ENCODE measurements around the gene C19orf53. TPM values are rescaled to one million over a fixed set of nuclear protein-coding genes. Genes with fewer than 3 reads are reported as not detected.
A peak's percentile ranks its signal among the peaks of the same experiment; 100 is the strongest.

The C19orf53 gene
- total RNA-seq, 4 donors from 2014 or later: 158 to 283 (median 222) TPM

DNA sequence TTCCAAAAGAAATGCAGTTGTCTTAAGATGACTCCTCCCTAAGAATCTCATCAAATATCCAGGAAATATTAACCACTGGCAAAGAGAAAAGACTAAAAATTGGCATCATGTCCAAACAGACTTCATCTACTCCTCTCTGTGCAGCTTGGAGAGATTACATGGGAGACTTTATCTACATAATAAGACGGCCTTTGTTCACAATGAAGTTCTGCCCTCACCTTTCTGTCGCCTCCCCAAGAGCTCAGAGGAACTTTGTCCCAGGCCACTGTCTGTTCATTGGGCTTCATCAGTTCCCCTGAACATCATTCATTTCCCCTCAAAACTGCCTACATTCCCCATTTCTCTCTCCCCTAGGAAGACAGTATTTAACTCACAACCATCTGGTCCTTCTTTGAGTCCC, 32.4 kb upstream of the C19orf53 start:
- Histone ChIP-seq H3K27me3 (no peaks in the 10 kb centered on the region), H3K4me1 (no peaks in the 10 kb centered on the region), H3K27ac (no peak overlapping the region), H3K4me3 (no peak overlapping the region), H3K9me3 (no peaks in the 10 kb centered on the region), H3K36me3 (no peaks in the 10 kb centered on the region)
- intact Hi-C loops (cut with DNase I; ENCODE audit: low total_unique reads): no loop called here
- in situ Hi-C loops (cut with MboI; ENCODE audit: low sequenced_read_pairs in 4 of 4): no loop called here
- TF ChIP-seq POLR2A (IDR thresholded peaks at IDR 0.05) (no peak), CTCF (IDR thresholded peaks at IDR 0.05 in 4 of 5, conservative IDR thresholded peaks at IDR 0.05 in 1 of 5) (no peak)
- DNase-seq (no peak), ATAC-seq (no peak)

- no peaks in the 10 kb centered on the region for H3K9me3 ChIP-seq
- H3K36me3 ChIP-seq: no peaks in the 10 kb centered on the region
- TF ChIP-seq CTCF (IDR thresholded peaks at IDR 0.05 in 4 of 5, conservative IDR thresholded peaks at IDR 0.05 in 1 of 5): no peak
- TF ChIP-seq POLR2A (IDR thresholded peaks at IDR 0.05): no peak
- no peak for ATAC-seq
- intact Hi-C loops (cut with DNase I; ENCODE audit: low total_unique reads) (no loop called here), in situ Hi-C loops (cut with MboI; ENCODE audit: low sequenced_read_pairs in 4 of 4) (no loop called here)
- H3K4me3 ChIP-seq: no peak overlapping the region
- no peak for DNase-seq
- H3K27me3 ChIP-seq: no peaks in the 10 kb centered on the region
- no peak overlapping the region for H3K27ac ChIP-seq
- H3K4me1 ChIP-seq: peaks cover 0 to 3% of the 10 kb centered on the region in 2 donors
Measured at GRCh38 chr19:13742756-13743155, 31.5 kb upstream of the C19orf53 start.

DNA sequence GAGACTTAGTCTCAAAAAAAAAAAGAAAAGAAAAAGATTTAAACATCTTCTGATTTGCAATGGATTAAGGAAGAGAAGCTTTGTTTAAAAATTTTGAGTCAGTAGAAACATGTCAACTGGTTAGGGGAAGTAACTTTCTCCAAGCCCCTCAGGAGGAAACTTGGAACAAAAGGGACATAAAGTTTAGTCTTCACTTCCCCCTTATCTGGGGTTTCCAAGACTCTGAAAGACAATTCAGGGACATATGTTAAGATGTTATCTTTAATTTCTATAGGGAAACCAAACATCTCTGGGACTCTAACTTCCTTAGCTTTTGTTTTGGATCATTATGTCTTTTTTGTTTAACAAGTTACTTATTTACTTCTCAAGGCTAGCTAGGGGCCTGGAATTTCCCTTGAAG, 30.1 kb upstream of the C19orf53 start:
- DNase-seq (no peak), ATAC-seq (no peak)
- intact Hi-C loops (cut with DNase I; ENCODE audit: low total_unique reads): no loop called here
- Histone ChIP-seq H3K9me3 (no peaks in the 10 kb centered on the region), H3K27me3 (no peaks in the 10 kb centered on the region), H3K4me1 (peaks cover 11 to 13% of the 10 kb centered on the region in 2 donors), H3K4me3 (no peak overlapping the region), H3K36me3 (no peaks in the 10 kb centered on the region), H3K27ac (no peak overlapping the region)
- TF ChIP-seq CTCF (IDR thresholded peaks at IDR 0.05 in 4 of 5, conservative IDR thresholded peaks at IDR 0.05 in 1 of 5) (no peak), POLR2A (IDR thresholded peaks at IDR 0.05) (no peak)
- in situ Hi-C loops (cut with MboI; ENCODE audit: low sequenced_read_pairs in 4 of 4): no loop called here

GRCh38 chr19:13747098-13747453, 27.2 kb upstream of the C19orf53 start:
- H3K4me1 ChIP-seq: peaks cover 12 to 14% of the 10 kb centered on the region in 2 donors
- peak overlapping the region; percentile 86 to 95 (median 90) for H3K27ac ChIP-seq
- intact Hi-C loops (cut with DNase I; ENCODE audit: low total_unique reads) (loop anchor here (1.0 kb wide), 1 partner anchor 16 kb away; no protein-coding TSS in a partner anchor), in situ Hi-C loops (cut with MboI; ENCODE audit: low sequenced_read_pairs in 4 of 4) (no loop called here)
- ATAC-seq (no peak), DNase-seq (no peak)
- peak overlapping the region; percentile 58 to 99 (median 90) for H3K4me3 ChIP-seq
- TF ChIP-seq CTCF (IDR thresholded peaks at IDR 0.05 in 4 of 5, conservative IDR thresholded peaks at IDR 0.05 in 1 of 5) (no peak), POLR2A (IDR thresholded peaks at IDR 0.05) (no peak)
- no peaks in the 10 kb centered on the region for H3K27me3 ChIP-seq
- H3K36me3 ChIP-seq: peaks cover 0 to 10% of the 10 kb centered on the region in 2 donors
- no peaks in the 10 kb centered on the region for H3K9me3 ChIP-seq
